GM21367 (cell line): ENCODE results near the gene RNF13.
"Not testable (repeated sequence)": the region's sequence is repeated elsewhere in the genome, so short reads cannot be mapped to it uniquely, and the experiment has no call there.

ENCODE experiments used
- ATAC-seq: cut with Tn5 transposase; IDR thresholded peaks from one replicate; pipeline ENCODE4 v1.9.1; 2021; ENCODE audit not compliant: unreplicated experiment

RNF13 gene

DNA sequence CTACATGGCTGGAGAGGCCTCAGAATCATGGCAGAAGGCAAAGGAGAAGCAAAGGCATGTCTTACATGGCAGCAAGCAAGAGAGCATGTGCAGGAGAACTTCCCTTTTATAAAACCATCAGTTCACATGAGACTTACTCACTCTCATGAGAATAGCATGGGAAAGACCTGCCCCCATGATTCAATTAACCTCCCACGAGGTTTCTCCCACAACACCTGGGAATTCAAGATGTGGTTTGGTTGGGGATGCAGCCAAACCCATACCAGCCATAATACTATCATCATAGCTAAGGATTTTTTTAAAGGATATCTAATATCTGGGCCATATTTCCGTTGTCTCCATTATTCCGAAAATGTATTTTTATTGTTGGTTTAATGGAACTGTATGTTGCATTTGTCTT lies 26.5 kb downstream of the RNF13 start:
- ATAC-seq: not testable (repeated sequence)

DNA sequence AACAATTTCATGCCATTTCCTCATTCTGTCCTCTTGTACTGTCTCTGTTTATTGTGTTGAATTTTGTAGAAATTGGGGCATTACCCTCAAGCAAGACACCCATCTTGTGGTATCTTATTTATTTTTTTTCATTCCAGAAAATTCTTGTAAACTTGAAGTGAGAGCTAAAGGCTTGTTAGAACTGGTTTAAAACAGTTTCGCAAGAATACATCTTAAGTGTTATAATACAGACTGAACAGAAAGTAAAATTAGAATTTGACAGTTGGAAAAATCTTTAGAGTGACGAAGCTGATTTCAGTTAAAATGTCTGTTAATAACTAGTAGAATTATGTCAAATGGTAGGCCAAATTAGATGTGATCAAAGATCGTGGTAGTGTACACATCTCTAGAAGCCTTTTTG lies 26.9 kb downstream of the RNF13 start:
- no peak for ATAC-seq

DNA sequence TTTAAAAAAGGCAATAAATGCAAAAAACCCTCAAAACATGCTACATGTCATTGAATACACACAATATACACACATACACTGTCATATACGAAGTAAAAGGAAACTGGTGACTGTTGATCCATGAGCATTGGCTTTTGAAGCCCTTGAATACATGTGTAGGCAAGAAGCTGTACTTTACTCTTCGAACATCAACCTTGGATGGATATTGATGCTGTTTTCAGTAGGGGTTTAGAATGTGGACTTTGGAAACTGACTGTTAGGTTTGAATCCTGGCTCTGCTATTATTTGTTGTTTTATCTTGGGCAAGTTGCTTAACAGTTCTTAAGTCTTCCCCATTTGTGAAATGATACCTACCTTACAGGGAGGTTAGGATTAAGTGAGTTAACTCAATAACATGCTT lies 30.5 kb downstream of the RNF13 start:
- ATAC-seq: no peak

DNA sequence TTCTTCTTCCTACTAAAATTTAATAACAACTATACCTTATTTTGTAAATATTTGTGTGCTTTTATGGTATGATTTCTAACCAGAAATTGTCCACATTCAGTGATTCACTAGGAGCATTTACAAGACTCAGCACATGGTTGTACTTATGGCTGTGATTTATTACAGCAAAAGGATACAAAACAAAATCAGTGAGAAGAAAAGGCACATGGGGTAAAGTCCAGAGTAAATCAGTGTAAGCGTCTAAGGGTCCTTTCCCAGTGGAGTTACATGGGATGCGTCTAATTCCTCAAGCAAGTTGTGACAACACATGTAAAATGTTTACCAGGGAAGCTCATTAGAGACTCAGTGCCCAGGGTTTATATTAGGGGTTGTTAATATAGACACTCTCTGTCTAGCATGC lies 31.1 kb downstream of the RNF13 start:
- no peak for ATAC-seq

DNA sequence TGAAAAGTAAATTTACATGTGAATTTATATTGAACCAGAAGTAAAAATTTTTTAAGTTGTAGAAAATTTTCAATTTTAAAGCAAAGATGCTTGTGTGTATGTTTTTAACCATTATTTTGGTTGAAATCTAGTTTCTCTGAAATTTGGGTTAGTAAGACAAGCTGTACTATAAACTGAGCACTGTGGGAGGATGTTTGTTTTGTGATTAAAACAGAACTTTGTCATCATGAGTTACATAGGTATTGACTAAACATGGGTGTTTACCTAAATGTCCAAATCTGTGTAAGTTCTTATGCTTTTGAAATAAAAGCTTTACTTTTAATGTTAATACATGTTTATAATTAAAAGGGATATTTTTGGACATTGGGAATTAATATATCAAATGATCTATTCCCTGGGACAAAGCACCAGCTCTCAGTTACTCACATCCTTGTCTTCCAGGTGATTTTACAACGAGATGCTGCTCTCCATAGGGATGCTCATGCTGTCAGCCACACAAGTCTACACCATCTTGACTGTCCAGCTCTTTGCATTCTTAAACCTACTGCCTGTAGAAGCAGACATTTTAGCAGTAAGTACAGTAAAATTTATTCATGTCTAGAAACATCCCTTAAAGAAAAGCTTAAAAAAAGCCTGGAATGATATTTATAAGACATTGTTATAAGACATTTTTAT lies 32.7 kb downstream of the RNF13 start:
- no peak for ATAC-seq

DNA sequence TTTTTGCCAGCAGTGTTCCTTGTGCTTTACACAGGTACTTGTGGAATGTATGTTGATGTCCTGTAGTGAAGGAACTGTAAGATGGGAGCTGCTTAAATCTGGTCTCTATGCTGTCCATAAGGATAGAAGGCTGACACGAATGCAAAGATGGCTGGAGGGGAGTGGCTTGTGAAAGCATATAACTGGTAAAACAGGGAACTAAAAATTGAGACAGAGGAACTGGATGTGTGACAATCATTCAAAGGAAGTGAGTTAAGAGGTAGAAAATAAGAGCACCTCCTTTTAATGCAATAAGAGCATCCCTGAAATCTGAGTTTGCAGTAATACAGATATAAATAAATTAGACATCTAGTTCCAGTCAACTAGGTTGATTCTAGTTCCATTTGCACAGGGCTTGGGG lies 35.2 kb downstream of the RNF13 start:
- ATAC-seq: no peak

DNA sequence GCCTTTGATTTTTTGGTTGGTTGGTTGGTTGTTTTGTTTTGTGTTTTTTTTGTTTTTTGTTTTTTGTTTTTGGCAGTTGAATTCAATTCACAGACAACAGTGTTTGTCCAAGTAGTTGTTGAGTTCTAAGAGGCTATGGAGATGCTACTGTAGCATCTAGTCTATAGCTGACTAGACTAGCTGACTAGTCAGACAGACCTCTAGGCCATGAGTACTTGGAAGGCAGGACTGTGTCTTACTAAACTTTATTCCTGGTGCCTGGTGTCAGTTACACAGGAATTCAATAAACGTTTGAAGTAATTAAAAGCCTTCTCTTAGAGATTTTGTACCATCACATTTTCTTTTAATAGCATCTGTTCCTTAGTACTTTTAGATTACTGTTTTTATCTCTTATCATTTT lies 35.7 kb downstream of the RNF13 start:
- ATAC-seq: no peak

DNA sequence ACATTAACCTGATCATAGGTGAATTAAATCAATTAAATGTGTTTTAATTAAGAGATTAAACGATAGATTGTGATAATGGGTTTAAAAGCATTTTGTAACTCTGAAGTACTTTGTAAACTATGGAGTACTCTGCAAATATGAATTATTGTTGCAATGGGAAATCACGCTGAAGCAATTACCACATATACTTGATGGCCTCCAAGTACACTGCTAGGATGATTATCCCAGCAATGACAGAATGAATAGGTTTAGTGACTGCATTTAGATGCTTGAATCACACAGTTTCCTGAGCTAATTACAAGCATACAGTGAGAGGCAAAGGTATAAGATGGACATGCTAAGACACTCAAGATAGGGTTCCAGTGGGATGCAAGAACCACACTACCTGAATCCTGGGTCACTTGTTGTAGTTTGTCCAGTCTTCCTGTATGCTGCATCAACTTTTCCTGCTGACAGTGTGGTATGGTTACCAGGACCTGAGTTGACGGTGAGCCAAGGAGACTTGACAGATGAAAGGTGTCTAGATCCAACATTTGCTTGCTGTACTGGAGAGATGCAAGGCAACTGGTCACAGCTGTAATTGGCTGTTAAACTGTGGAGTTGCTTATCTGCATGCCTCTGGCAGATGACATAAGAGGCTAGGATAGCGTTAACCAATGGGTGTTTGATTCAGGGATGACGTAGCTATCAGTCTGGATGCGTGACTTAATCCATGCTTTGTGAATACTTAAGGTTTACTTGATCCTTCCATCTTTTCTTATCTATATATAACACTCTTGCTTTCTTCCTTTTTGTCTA lies 38.0 kb downstream of the RNF13 start:
- no peak for ATAC-seq

DNA sequence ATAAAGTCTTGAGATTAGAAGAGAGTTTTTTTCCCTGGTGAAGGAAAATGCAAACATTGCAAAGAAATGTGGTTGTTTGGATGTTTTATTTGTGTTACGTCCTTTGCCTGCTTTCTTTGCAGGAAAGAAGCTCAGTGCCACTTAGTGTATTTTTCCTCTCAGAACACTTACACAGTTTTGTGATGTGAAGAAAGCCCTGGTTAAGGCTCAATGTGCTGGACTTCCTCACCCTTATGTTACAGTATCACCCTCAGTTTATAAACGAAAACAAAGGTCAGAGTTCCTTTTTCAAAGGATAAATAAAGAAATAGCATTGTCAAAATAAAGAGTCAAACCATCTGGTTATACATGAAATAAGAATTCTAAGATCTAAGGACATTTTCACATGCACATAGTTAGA lies 45.9 kb downstream of the RNF13 start:
- ATAC-seq: no peak

DNA sequence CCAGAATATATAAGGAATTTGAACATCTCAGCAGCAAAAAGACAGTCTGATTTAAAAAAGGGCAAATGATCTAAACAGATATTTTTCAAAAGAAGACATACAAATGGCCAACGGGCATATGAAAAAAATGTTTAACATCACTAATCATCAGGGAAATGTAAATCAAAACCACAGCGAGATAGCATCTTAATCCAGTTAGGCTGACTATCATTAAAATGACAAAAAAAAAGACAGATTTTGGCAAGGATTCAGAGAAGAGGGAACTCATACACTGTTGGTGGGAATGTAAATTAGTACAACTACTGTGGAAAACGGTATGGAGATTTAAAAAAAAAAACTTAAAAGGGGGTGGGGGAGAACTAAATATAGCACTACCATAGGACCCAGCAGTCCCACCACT lies 47.9 kb downstream of the RNF13 start:
- no peak for ATAC-seq

DNA sequence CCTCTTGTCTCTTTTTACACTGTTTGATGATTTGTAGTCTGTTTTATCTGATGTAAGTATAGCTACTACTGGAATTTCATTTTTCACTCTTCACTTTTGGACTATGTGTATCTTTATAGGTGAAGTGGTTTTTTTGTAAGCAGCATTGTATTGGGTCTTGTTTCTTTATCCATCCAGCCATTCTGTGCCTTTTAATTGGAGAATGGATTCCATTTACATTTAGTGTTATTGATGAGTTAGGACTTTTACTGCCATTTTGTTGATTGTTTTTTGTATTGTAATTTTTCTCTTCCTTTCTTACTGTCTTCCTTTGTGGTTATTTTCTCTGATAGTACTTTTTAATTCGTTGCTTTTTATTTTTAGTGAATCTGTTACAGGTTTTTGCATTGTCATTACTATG lies 54.5 kb downstream of the RNF13 start:
- no peak for ATAC-seq

DNA sequence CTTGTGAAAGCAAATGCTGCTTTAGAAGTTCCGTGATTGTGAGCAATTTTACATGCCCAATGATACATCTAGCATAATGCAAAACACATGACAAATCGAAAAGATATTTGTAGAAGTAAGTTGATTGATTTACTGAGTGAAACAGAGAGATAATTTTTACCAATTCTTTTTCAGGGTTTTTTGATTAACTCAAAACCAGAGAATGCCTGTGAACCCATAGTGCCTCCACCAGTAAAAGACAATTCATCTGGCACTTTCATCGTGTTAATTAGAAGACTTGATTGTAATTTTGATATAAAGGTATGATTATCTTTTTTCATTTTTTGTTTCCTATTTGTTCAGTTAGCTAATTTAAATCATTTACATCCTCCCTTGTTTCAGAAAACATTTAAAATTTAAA lies 58.8 kb downstream of the RNF13 start:
- no peak for ATAC-seq

DNA sequence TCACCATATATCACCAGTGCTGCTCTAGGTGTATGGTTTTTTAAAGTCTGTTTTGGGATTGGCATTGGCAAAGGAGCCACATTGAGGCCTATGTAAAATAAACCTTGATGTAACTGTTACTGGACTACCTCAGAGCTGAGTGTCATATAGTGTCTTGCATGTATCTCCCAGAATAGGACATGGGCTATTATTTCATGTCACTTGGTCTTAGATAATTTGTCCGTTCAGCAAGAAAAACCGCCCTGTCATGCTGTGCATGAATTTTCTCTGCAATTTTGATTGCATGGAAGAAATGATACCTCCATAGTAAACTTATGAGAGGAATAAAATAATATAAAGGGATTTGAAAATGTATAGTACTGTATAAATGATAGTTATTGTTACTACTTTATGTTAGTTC lies 59.6 kb downstream of the RNF13 start:
- ATAC-seq: no peak

DNA sequence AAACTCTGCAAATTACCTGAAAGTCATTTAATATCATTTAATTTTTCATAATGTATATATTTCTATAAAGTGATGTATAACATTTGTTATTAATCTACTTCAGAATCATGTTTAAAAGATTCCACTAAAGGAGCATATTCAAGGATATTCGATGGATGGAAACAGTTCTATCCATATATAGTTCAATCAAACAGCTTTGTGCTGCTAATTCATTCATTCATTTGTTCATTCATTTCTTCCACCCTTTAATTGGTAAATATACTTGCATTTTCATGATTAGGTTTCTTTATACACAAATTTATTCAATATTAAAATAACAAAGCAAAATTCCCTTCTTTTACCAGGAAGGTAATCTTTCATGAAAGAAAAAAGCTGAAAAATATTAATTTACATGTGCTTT lies 64.7 kb downstream of the RNF13 start:
- ATAC-seq: no peak

DNA sequence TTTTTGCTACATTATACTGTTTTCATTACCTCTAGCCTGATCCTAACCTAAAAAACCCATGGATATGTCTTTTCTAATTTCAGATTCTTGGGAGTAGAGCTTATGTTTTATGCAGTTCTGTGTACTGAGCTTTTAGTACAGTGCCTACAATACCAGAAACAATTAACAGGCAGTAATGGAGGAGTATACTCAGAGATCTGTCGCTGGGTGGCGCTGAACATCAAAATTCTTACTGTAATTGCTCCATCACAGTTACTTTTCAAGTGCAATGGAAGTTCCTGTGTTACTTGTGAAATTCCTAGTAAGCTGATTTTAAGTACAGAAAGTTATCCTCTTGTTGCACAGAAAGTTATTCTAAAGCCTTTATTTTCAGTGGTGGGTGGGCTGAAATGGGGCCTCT lies 66.9 kb downstream of the RNF13 start:
- ATAC-seq: no peak

DNA sequence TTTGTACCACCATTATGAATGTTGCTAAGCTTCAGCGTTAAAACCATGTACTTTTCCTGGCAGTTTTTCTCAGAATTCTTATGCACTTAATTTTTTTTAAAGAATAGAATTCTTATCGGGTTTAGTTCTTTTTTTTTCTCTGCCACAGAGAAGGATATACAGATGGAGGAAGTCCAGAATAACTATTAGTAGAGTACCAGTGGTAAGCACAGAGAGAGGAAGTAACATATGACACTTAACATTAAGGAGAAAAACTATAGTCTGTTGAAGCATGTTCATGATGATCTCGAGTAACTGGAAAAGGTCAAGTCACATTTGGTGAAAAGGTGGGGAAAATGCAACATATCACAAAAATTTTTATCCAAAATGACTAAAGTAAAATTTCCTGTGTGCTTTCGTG lies 68.9 kb downstream of the RNF13 start:
- no peak for ATAC-seq

DNA sequence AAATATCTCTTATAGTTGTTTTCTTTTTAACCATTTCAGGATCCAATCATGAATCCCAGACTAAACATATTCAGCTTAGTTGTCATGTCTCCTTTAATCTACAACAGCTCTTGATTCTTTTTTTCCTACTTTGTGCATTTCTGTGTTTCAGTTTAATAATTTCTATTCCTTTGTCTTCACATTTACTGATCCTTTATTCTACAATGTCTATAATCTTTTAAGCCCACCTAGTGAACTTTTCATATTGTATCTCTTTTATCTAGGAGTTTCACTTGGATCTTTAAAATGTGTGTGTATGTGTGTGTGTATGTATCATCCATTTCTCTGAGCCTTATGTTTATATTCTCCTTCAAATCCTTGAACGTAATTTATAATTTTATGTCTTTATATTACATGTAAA lies 70.1 kb downstream of the RNF13 start:
- ATAC-seq: no peak

DNA sequence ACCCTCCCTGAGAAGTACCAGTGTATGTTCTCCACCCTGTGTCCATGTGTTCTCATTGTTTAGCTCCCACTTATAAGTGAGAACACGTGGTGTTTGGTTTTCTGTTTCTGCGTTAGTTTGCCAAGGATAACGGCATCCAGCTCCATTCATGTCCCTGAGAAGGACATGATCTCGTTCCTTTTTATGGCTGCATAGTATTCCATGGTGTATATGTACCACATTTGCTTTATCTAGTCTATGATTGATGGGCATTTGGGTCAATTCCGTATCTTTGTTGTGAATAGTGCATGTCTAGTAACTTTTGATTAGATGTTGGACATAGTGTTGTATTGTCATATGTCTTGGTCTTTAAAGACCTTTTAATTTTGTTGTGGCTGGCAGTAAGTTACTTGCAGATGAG lies 70.8 kb downstream of the RNF13 start:
- ATAC-seq: not testable (repeated sequence)

DNA sequence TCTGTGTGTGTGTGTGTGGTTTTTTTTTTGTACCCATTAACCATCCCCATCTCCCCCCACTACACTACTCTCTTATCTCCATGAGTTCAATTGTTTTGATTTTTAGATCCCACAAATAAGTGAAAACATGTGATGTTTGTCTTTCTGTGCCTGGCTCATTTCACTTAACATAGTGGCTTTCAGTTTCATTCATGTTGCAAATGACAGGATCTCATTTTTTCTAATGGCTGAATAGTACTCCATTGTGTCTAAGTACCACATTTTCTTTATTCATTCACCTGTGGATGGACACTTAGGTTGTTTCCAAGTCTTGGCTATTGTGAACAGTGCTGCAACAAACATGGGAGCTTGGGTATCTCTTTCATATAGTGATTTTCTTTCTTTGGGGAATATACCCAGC lies 71.8 kb downstream of the RNF13 start:
- ATAC-seq: not testable (repeated sequence)

DNA sequence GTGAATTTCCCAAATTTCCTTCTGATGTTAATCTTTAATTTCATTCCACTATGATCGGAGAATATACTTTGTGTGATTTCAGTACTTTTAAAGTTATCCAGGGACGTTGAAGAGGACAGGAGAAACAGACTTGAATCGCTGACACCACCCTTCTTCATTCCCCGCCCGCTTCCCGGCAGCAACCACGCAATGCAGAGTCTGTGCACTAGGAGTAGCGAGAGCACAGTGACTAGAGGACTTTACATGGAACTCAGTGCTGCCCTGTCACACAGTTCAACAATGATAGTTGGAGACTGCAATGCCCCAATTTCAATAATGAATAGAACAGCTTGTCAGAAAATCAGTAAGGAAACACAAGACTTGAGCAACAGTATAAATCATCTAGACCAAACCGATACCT lies 73.9 kb downstream of the RNF13 start:
- ATAC-seq: no peak

DNA sequence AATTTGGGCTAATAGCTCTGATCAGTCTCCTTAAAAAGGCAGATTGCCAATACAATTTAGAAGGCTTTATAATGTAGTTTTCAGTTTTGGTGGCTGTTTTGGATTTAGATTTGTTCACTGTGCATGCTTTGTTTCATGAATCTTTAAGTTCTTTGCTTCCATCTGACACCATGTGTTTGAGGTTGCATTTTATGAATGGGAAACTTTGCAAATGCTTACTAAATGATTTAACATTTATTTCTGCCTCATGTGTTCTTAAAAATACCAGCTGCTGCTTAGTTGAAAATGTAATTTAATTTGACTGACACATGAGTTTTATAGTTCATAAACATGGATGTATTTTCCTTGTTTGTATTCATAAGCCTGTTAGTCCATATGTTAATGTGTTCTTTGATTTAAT lies 78.6 kb downstream of the RNF13 start:
- no peak for ATAC-seq

DNA sequence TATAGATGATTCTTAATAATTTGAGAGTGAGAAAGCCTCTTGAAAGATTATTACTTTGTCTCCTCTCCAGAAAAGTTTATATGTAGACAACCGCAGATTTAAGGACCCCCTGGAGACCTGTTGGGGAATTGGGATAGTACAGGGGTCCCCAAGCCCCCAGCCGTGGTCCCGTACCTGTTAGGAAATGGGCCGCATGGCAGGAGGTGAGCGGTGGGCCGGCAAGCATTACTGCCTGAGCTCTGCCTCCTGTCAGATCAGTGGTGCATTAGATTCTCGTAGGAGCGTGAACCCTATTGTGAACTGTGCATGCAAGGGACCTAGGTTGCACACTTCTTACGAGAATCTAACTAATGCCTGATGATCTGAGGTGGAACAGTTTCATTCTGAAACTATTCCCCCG lies 79.4 kb downstream of the RNF13 start:
- no peak for ATAC-seq

DNA sequence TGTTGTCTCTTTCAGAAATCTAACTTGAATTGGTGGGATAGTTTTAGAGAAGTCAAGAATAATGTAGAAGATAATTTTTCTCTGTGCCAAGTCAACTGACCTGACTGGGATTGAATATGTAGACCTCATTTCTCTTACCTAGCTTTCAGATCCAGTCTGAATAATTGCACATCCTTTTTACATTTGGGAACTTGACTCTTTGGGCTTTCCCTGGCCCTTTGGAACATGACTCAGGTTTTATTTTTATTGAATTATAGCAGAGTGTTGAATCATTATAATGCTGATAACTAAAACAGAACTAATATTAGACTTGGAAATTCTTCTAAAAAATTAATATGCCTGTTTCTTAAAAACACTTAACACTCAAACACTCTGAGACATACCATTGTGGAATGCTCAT lies 81.2 kb downstream of the RNF13 start:
- ATAC-seq: no peak
